Neural progenitor cell (in vitro differentiated cells): ENCODE measurements around the gene STAC.

Source experiments
- EZH2 ChIP-seq: fragments of 200-600 bp; sonication (generic); IDR thresholded peaks from 2 replicates; pipeline ENCODE4 v1.6.1; 2017; ENCODE audit warnings: antibody characterized with exemption, mild to moderate bottlenecking, moderate library complexity
- EZH2phosphoT487 ChIP-seq: fragments of 200-600 bp; sonication (generic); IDR thresholded peaks from 2 replicates; pipeline ENCODE4 v1.6.1; 2017; ENCODE audit warnings: antibody characterized with exemption
- TF ChIP-seq, protein P1 (sequence below): fragments of 200-600 bp; sonication (generic); IDR thresholded peaks from 2 replicates; pipeline ENCODE4 v1.5.1; 2017; ENCODE audit warnings: antibody characterized with exemption, mild to moderate bottlenecking

DNA sequence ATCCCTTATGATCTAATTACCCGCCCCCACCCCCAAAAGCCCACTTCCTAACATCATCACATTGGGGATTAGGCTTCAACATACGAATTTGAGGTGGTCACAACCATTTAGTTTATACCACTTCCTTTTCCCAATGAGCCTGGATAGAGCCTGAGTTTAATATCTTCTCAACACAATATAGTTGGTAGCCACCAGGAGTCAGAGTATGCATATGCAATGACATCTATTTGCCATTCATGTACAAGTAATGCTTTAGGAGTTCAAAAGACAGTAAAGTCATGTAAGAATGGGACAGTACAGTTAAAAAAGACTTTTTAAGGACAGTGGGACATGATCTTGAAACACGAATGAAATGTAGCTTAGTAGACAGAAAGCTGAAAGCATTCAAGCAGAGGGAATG, 211.7 kb downstream of the STAC start:
- TF ChIP-seq, protein P1, sequence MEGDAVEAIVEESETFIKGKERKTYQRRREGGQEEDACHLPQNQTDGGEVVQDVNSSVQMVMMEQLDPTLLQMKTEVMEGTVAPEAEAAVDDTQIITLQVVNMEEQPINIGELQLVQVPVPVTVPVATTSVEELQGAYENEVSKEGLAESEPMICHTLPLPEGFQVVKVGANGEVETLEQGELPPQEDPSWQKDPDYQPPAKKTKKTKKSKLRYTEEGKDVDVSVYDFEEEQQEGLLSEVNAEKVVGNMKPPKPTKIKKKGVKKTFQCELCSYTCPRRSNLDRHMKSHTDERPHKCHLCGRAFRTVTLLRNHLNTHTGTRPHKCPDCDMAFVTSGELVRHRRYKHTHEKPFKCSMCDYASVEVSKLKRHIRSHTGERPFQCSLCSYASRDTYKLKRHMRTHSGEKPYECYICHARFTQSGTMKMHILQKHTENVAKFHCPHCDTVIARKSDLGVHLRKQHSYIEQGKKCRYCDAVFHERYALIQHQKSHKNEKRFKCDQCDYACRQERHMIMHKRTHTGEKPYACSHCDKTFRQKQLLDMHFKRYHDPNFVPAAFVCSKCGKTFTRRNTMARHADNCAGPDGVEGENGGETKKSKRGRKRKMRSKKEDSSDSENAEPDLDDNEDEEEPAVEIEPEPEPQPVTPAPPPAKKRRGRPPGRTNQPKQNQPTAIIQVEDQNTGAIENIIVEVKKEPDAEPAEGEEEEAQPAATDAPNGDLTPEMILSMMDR: no peak
- TF ChIP-seq EZH2 (no peak), EZH2phosphoT487 (no peak)
